ENCODE data around the gene CATSPERZ.

The CATSPERZ gene

GRCh38 chr11:64342869-64343745, 42.9 kb downstream of the CATSPERZ start:
- Histone ChIP-seq H3K4me1 (ENCODE audit: control insufficient read depth in 1 of 2, insufficient read depth in 1 of 2, low read depth in 1 of 2, low read length in 1 of 2) (peaks cover 79 to 80% of the 10 kb centered on the region in 2 experiments), H3K27me3 (no peaks in the 10 kb centered on the region), H3K9me3 (no peaks in the 10 kb centered on the region), H3K36me3 (peaks cover 57% of the 10 kb centered on the region), H3K27ac (peak overlapping the region; percentile 99), H3K4me3 (ENCODE audit: low read depth in 1 of 2, low read length in 1 of 2) (peak overlapping the region; percentile 88 to 89)
- TF ChIP-seq CTCF (IDR thresholded peaks at IDR 0.05), result no peak

GRCh38 chr11:64343767-64344559, 43.8 kb downstream of the CATSPERZ start:
- Histone ChIP-seq H3K27ac (peak overlapping the region; percentile 99), H3K36me3 (peaks cover 65% of the 10 kb centered on the region), H3K27me3 (no peaks in the 10 kb centered on the region), H3K4me1 (ENCODE audit: control insufficient read depth in 1 of 2, insufficient read depth in 1 of 2, low read depth in 1 of 2, low read length in 1 of 2) (peaks cover 70 to 72% of the 10 kb centered on the region in 2 experiments), H3K4me3 (ENCODE audit: low read depth in 1 of 2, low read length in 1 of 2) (no peak overlapping the region), H3K9me3 (no peaks in the 10 kb centered on the region)
- TF ChIP-seq CTCF (IDR thresholded peaks at IDR 0.05), result peak; percentile 10

- H3K9me3 ChIP-seq, result no peaks in the 10 kb centered on the region
- peaks cover 73% of the 10 kb centered on the region for H3K36me3 ChIP-seq
- no peak overlapping the region for H3K4me3 ChIP-seq (ENCODE audit: low read depth in 1 of 2, low read length in 1 of 2)
- no peaks in the 10 kb centered on the region for H3K27me3 ChIP-seq
- H3K27ac ChIP-seq, result peak overlapping the region; percentile 99
- H3K4me1 ChIP-seq (ENCODE audit: control insufficient read depth in 1 of 2, insufficient read depth in 1 of 2, low read depth in 1 of 2, low read length in 1 of 2), result peaks cover 62 to 64% of the 10 kb centered on the region in 2 experiments
- TF ChIP-seq CTCF (IDR thresholded peaks at IDR 0.05), result no peak
These were observed 44.6 kb downstream of the CATSPERZ start for GRCh38 chr11:64344787-64345186.

- Histone ChIP-seq H3K27ac (peak overlapping the region; percentile 72), H3K4me1 (ENCODE audit: control insufficient read depth in 1 of 2, insufficient read depth in 1 of 2, low read depth in 1 of 2, low read length in 1 of 2) (peaks cover 40 to 43% of the 10 kb centered on the region in 2 experiments), H3K27me3 (no peaks in the 10 kb centered on the region), H3K9me3 (no peaks in the 10 kb centered on the region), H3K36me3 (peaks cover 94% of the 10 kb centered on the region), H3K4me3 (ENCODE audit: low read depth in 1 of 2, low read length in 1 of 2) (no peak overlapping the region)
- TF ChIP-seq CTCF (IDR thresholded peaks at IDR 0.05), result no peak
These were observed 47.2 kb downstream of the CATSPERZ start for GRCh38 chr11:64347193-64347867.

GRCh38 chr11:64348383-64349024, 48.3 kb downstream of the CATSPERZ start:
- H3K27me3 ChIP-seq, result no peaks in the 10 kb centered on the region
- H3K27ac ChIP-seq, result peak overlapping the region; percentile 27
- no peak overlapping the region for H3K4me3 ChIP-seq (ENCODE audit: low read depth in 1 of 2, low read length in 1 of 2)
- H3K36me3 ChIP-seq, result peaks cover 95% of the 10 kb centered on the region
- H3K4me1 ChIP-seq (ENCODE audit: control insufficient read depth in 1 of 2, insufficient read depth in 1 of 2, low read depth in 1 of 2, low read length in 1 of 2), result peaks cover 28 to 35% of the 10 kb centered on the region in 2 experiments
- no peaks in the 10 kb centered on the region for H3K9me3 ChIP-seq
- no peak for TF ChIP-seq CTCF (IDR thresholded peaks at IDR 0.05)

All from neutrophil (primary cell).